GM19035 (cell line): ENCODE data around the gene KCND2.

Experiments used
- ATAC-seq: cut with Tn5 transposase; IDR thresholded peaks from one replicate; pipeline ENCODE4 v1.9.1; 2021; ENCODE audit not compliant: unreplicated experiment

The KCND2 gene

GRCh38 chr7:120582916-120583315 lies 309.9 kb downstream of the KCND2 start:
- ATAC-seq, result no peak

GRCh38 chr7:120583899-120584586 lies 311.1 kb downstream of the KCND2 start:
- no peak for ATAC-seq

- ATAC-seq, result no peak
Observed at GRCh38 chr7:120586571-120586970, 313.6 kb downstream of the KCND2 start.

GRCh38 chr7:120587243-120587642 lies 314.3 kb downstream of the KCND2 start:
- ATAC-seq, result no peak

- ATAC-seq, result no peak
Observed at GRCh38 chr7:120588416-120588815, 315.4 kb downstream of the KCND2 start.

GRCh38 chr7:120588862-120589261 lies 315.9 kb downstream of the KCND2 start:
- no peak for ATAC-seq

- ATAC-seq, result no peak
Observed at GRCh38 chr7:120600607-120601006, 327.6 kb downstream of the KCND2 start.

GRCh38 chr7:120603366-120603765 lies 330.4 kb downstream of the KCND2 start:
- ATAC-seq, result no peak

GRCh38 chr7:120609136-120609753 lies 336.3 kb downstream of the KCND2 start:
- no peak for ATAC-seq

GRCh38 chr7:120611975-120612374 lies 339.0 kb downstream of the KCND2 start:
- no peak for ATAC-seq

- ATAC-seq, result peak; percentile 77
Observed at GRCh38 chr7:120615703-120616102, 342.7 kb downstream of the KCND2 start.

- no peak for ATAC-seq
Observed at GRCh38 chr7:120617275-120617674, 344.3 kb downstream of the KCND2 start.

- ATAC-seq, result no peak
Observed at GRCh38 chr7:120628251-120628650, 355.3 kb downstream of the KCND2 start.

- ATAC-seq, result no peak
Observed at GRCh38 chr7:120639884-120640283, 366.9 kb downstream of the KCND2 start.

GRCh38 chr7:120645966-120646365 lies 373.0 kb downstream of the KCND2 start:
- no peak for ATAC-seq

- ATAC-seq, result no peak
Observed at GRCh38 chr7:120654241-120654640, 381.3 kb downstream of the KCND2 start.

- no peak for ATAC-seq
Observed at GRCh38 chr7:120658516-120658915, 385.5 kb downstream of the KCND2 start.

- no peak for ATAC-seq
Observed at GRCh38 chr7:120662291-120662690, 389.3 kb downstream of the KCND2 start.

- no peak for ATAC-seq
Observed at GRCh38 chr7:120665068-120665467, 392.1 kb downstream of the KCND2 start.

- ATAC-seq, result no peak
Observed at GRCh38 chr7:120675076-120675475, 402.1 kb downstream of the KCND2 start.

GRCh38 chr7:120677535-120677934 lies 404.6 kb downstream of the KCND2 start:
- peak; percentile 52 for ATAC-seq

GRCh38 chr7:120680985-120681384 lies 408.0 kb downstream of the KCND2 start:
- ATAC-seq, result no peak

- ATAC-seq, result no peak
Observed at GRCh38 chr7:120684463-120684862, 411.5 kb downstream of the KCND2 start.
